GM21423 (cell line): ENCODE data around the gene PLEK.
"Not testable (repeated sequence)": the region's sequence is repeated elsewhere in the genome, so short reads cannot be mapped to it uniquely, and the experiment has no call there.

Experiments used
- ATAC-seq: cut with Tn5 transposase; IDR thresholded peaks from one replicate; pipeline ENCODE4 v1.9.1; 2021; ENCODE audit warnings: mild to moderate bottlenecking, moderate library complexity; ENCODE audit not compliant: unreplicated experiment

PLEK gene

DNA sequence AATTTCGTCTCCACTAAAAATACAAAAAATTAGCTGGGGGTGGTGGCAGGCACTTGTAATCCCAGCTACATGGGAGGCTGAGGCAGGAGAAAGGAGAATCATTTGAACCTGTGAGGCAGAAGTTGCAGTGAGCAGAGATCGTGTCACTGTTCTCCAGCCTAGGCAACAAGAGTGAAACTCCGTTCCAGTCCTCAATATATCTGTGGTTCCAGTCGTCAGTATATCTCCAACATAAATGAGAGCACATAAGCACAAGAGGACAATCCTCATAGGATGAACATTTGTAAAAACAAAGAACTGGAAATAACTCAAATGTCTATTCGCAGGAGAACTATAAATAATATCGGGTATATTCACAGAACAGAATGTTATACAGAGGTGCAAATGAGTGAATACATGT is 13.1 kb upstream of the PLEK start:
- no peak for ATAC-seq

DNA sequence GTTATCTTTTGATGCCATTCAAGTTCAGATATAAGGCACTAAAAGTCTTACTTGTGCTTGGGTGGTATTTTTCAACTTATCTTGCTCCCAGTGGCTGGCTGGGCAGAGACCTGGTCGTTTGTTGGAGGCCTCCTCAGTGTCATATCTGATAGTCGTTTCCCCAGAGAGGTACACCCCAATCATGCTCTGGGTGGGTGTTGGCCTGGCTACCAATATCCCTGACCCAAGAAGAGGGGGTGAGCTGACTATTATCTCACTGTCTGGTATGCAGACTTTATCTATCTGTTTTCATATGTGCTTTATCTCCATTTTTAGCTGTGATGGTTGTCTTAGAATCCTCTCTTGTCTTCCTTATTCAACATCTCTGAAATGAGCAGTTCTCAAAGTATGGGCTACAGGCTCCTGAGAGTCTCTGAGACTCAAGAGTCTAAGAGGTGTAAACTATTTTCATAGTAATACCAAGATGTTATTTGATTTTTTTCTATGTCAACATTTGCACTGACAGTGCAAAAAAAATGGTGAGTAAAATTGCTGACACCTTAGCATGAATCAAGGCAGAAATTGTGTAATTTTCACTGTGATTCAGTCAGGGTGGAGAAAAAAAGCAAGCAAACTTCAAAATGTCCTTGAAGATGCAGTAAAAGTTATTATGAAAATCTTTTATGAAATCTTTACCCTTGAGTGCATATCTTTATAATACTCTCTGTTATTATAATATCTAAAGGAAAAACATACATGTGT is 12.3 kb upstream of the PLEK start:
- ATAC-seq = no peak

DNA sequence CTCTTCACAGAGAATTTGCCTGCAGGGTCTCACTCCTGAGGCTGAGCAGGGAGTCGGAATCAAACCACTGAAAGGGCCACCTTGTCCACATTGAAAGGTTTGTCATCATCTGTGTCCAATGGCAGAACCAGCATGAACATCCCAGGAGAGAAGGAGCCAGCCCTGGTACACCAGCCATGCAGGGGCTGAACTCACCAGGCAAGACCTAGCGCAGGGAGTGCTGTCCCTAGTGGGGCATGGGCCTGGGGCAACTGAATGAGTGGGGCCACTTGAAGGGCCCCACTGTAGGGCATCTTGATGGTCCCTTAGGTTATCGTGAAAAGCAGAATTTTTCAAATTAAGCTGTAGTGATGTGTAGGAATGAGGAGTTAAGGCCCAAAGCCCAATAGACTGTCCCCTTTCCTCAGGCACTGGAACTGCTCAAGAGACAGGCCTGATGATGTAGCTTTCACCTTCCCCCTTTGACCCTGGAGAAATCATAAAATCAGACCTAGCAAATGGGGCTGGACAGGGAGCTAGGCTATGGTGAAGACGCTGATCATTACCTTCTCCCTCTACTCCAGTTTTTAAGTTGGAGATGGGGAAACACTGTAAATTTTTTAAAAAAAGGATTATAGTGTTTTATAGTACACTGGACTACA is 8.4 kb upstream of the PLEK start:
- no peak for ATAC-seq

DNA sequence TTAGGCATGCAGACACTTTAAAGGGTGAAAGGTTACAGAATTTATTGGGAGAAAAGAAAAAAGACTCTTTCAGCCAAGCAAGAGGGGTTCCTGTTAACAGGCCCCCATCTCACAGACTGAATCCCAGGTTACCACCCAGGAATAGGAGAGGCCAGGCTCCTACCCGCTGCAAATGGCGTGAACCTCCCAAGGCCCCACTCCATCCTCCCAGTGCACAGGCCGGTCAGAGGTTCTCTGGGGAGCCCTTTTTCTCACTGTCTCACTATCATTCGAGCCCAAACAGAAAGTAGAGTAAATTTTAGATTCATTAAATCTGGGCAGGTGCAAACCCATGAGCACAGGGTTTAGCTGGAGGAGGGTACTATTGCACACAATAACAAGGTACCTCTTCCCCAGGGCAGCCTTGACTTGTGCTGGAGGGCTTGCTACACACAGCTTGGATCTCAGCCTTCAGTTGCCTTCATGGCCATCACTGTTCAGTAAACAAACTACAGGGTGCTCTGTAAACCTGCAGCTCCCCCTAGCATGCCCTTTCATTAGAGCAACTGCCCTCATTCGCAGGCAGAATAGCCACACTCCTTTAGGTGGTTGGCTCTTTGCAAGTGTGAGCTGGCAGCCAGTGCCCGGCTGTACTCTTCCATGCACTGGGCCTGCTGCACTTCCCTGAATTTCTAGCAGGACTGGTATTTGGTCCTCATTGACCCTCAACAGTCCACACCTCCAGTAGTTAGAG is 7.3 kb upstream of the PLEK start:
- peak; percentile 65 for ATAC-seq

DNA sequence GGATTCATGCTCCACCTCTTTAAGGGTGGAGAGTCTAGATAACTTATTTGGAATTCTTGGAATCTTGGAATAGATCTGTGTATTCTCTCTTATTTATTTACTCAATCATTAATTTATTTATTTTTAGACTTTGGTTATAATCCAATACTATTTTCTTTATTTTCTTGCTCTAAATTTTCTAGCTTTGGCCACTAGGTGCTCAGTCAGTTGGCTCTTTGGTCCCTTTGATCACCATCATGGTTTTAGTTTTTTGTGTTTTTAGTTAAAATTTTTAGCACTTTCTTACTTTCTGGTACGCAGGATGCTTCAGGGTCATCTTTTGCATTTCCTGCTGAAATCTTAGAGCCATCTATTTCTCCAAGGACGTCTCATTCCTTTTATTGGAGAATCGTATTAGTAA is 5.2 kb upstream of the PLEK start:
- no peak for ATAC-seq

DNA sequence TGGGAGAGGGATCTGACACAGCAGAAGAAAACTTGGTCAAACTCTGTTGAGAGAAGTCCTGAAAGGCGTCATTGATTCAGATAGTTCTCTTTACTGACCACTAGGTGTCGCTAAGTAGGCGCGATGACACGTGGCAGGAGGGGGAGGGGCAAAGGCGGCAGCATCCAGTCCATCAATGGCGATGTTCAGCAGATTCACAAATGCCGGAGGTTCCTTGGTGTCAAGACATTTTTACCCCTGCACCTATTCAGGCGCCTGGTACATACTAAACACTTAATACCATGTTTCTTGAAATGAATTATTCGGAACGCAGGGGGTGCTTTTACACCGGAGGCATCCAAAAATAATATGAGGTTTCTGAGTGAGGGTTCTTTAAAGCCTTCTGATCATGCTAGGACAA is 3.0 kb upstream of the PLEK start:
- peak; percentile 40 for ATAC-seq

DNA sequence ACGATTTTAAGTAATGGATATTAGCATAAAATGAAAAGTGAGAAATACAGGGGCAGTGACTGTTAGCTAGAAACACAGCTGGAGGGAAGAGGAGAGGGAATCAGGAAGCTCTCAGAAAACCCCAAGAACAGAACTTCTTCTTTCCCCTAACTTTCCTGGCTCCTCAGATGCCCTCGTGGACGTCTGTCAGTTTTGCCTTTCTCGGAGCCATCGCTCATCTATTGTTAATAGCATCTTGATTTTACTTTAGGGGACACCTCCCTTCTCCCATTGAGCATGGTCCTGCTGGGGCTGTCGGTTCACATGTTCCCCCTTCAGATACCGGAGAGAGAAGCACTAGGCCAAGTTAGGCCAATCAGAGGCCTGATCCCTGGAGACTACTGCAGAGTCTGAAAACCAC is 2.3 kb upstream of the PLEK start:
- ATAC-seq = no peak

DNA sequence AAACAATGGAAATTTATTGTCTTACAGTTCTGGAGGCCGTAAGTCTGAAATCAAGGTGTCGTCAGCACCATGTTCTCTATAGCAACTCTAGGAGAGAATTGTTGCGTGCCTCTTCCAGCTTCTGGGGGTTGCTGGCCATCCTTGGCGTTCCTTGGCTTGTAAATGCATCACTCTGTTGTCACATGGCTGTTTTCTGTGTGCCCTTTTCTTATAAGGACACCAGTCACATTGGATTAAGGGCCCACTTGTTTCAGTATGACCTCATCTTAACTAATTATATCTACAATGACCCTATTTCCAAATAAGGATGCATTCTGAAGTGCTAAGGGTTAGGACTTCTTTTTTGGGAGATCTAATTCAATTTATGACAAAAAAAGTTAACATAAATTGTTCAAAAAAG is 1.4 kb upstream of the PLEK start:
- ATAC-seq = no peak

DNA sequence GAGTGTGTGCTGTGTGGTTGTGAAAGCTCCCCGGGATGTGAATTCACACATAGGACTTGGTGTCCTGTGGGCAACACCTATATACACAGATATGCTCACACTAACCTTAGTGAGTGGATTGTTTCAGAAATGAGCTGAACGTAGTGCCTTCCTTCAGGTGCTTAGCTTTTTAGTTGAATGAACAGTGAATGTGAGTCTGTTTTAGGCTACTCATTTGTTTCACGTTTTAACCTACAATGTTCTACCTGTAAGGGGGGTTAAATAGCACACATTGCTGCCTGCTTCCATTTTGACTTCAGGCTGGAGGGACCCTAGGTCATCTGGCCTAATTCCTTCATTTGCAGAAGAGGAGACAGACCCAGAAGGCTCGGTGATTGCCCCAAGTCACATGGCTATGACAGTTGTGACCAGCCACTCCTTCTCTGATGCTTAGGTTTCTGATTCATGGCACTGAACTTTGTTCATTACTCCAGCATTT is 1.0 kb downstream of the PLEK start:
- ATAC-seq = peak; percentile 41

DNA sequence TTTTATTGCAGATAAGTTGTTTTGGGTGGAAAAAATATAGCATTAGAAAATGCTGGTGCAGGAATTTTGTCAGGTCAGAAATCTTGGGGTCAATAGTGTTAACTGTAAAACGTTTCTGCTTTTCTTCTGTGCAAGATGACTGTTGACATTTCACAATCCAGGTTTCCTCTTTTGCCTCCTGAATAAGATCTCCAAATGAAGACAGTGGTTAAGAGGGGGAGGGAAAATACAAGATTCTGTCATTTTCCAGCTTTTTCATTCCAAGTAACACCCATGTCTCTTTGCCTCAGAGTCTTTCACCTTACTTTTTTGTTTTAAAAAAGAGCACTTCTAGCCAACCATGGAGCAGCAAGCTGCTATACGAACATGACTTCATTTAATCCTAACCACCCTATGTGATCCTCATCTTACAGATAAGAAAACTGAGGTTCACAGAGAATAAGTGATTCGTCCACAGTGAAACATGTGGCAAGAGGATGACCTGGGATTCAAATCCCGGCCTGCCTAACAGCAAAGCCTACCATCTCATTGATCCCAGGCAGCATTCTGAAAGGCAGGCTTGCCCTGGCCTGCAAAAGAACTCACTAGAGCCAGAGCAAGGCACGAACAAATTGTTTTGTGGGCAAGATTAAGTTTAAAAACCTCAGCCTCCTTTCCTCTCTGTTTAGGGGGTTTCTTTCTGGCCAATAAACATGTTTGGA is 3.0 kb downstream of the PLEK start:
- ATAC-seq = no peak

DNA sequence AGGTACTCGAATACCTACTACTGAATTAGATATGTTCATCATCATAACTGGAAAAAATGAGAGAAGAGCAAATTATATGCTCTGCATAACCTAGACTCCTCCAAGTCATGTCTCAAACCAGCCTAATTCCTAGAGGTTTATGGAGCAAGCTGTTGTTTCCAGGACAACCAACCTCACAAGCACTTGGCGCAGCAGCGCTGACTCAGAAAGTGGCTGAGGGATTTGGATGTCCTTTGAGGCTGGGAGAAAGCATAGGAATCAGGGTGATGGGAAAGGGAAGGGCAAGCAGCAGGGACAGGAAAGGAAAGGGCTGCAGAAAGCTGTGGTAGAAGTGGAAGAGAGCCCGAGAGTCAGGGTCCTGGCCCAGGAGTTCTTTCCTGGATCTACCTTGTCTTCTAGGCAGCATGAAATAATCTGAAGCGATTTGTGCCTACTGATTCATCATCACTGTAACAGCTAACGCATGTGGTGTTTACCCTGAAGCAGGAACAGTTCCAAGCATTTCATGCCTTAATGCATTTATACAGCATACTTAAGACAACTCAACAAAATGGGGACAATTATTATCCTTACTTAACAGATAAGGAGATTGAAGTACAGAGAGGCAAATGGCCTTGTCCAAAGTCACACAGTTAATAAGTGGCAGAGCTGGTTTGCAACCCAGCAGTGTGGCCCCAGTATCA is 3.7 kb downstream of the PLEK start:
- ATAC-seq = no peak

DNA sequence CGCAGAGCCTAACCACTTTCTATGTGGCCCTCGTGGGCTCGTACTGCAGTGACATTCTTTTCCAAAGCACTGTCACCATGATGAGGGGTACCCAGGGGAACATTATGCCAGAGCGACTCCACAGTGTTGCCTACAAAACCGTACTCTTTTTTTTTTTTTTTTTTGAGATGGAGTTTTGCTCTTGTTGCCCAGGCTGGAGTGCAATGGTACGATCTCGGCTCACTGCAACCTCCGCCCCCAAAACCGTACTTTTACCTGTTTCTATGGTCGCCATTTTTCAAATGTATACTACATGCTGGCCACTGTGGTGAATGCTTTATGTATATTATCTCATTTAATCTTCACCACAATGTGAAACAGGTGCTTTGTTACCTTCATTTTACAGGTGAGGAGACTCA is 4.3 kb downstream of the PLEK start:
- no peak for ATAC-seq

DNA sequence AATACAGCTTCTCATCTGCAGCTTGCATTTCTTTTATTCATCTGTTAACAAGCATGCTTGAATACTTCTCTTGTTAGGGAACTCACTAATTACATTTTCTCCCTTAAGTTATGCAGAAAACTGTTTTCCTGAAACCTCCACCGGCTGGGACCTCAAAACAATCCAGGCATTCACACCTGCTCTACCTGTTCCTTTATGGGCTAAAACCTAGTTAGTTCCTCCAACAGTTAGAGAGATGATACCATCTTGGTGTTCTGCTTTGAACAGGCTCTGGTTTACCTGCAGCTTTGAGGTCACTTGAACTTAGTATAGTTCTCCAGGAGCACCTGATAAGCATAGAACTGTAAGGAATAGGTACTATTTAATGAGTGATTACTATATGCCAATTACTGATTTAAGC is 6.1 kb downstream of the PLEK start:
- no peak for ATAC-seq

DNA sequence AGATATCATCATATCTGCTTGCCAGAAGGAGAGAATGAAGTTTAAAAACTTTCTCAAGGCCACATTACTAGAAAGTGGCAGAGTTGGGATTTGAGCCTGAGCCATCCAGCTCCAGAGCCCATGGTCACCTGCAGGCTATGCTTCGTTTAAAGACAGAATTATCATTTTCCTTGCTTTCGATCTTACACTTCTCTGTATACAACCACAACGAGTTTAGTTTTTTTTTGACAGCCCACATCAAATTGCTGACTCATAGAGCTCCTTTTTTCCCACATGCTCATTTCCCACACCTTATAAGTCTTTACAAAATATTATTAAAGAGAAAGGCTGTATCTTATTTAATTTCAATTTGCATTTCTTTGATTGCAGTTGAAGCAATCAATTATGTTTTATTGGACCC is 6.5 kb downstream of the PLEK start:
- ATAC-seq = no peak

DNA sequence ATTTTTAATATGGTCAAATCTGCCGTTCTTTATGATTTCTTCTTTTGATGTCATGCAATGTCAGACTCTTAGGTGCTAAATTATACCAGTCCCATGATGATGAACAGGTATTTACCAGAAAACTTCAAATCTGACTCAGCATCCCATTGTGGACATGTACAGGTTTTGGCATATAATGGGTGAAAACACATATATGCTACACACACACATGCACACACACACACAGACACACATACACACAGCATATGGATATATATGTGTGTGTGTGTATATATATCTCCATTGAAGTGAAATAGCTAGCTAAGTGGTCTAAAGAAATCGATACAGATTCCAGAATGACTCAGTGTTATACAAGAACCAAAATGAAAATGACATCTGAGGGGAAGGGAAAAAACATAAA is 7.4 kb downstream of the PLEK start:
- no peak for ATAC-seq

DNA sequence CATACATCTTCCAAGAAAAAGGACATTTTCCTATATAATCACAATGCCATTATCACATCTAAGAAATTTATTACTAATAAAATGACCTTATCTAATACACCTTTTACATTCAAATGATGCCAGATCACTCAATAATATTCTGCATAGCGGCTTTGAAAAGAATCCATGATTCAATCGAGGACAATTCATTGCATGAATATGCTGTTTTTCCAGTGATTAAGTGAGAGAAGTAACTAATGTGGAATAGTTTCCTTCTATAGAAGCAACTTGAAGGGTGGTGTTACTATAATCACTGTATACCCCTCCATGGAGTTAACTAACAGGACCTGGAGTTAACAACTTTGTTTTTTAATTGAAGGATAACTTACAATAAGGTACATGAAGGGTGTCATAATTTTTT is 9.1 kb downstream of the PLEK start:
- ATAC-seq = no peak

DNA sequence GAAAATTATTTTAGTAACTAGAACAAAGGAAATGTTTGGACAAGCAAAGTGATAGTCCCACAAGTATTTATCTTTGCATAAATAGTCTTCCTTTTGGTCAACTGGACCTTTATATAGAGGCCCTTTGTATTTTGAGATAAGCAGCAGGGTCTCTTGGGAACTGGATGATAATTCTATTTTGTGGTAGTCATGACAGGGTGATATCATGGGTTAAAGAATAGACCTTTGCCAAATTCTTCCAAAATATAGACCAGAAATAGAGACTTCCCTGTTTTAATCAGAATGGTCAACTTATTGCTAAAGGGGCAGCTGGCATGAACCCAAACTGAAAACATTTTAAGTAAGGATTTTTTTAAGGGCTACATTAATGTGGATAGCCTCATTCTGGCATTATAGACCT is 10.5 kb downstream of the PLEK start:
- no peak for ATAC-seq

DNA sequence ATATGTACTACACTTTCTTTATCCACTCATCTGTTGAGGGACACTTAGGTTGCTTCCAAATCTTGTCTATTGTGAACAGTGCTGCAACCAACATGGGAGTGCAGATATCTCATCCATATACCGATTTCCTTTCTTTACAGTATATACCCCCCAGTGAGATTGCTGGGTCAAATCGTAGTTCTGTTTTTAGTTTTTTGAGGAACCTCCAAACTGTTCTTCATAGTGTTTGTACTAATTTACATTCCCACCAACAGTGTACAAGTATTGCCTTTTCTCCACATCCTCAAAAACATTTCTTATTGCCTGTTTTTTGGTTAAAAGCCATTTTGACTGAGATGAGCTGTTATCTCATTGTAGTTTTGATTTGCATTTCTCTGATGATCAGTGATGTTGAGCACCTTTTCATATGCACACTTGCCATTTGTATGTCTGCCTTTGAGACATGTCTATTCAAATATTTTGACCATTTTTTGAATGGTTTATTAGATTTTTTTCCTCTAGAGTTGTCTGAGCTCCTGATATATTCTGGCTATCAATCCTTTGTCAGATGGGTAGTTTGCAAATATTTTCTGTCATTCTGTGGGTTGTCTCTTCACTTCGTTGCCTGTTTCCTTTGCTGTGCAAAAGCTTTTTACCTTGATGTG is 12.2 kb downstream of the PLEK start:
- no peak for ATAC-seq

DNA sequence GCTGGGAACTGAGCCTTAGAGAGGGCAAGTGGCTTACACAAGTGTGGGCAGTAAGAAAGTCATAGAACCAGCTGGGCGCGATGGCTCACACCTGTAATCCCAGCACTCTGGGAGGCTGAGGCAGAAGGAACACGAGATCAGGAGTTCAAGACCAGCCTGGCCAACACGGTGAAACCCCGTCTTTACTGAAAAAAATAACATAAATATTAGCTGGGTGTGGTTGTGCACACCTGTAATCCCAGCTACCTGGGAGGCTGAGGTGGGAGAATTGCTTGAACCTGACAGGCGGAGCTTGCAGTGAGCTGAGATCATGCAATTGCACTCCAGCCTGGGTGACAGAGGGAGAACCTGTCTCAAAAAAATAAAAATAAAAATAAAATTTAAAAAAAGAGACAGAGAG is 13.7 kb downstream of the PLEK start:
- not testable (repeated sequence) for ATAC-seq

DNA sequence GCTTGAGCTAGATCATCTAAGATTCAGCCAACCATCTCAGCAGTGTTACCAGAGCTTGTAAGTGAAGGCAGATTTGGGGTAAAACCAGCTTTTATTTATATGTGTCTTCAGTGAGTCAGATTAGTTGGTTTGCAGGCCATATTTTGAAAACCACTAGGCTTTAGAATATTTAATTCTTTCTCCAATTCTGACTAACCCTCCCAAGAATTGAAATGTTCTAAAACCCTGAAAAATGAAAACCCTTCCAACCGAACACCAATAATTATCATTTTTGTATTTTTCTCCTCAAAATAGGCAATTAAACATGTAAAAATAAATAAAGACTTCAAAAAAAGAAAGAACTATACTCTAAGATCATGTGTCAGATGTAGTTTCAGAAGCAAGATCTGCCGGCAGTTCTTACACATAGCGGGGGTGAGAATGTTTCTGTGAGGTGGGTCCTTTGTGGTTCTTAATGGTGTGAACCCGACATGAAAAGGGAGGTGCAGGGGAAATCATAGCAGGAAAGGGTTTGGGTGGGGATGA is 14.2 kb downstream of the PLEK start:
- ATAC-seq = peak; percentile 39
